ENCODE data around the gene BRF1.
"Not testable (repeated sequence)": the region's sequence is repeated elsewhere in the genome, so short reads cannot be mapped to it uniquely, and the experiment has no call there.

Gene BRF1

GRCh38 chr14:105337433-105337832 lies 36.6 kb upstream of the BRF1 start:
- Histone ChIP-seq H3K9ac (ENCODE audit: low read length) (no peak overlapping the region), H3K36me3 (ENCODE audit: control insufficient read depth, insufficient read depth, low read length) (no peaks in the 10 kb centered on the region), H3K27me3 (ENCODE audit: control insufficient read depth, insufficient read depth, low read length) (no peaks in the 10 kb centered on the region), H3K9me3 (ENCODE audit: control insufficient read depth, low read length) (no peaks in the 10 kb centered on the region), H3K4me1 (ENCODE audit: control insufficient read depth, insufficient read depth, low read length) (peaks cover 5% of the 10 kb centered on the region), H3K4me3 (ENCODE audit: low read length) (no peak overlapping the region)

- no peak overlapping the region for H3K4me3 ChIP-seq (ENCODE audit: low read length)
- H3K9me3 ChIP-seq (ENCODE audit: control insufficient read depth, low read length) = no peaks in the 10 kb centered on the region
- H3K27me3 ChIP-seq (ENCODE audit: control insufficient read depth, insufficient read depth, low read length) = no peaks in the 10 kb centered on the region
- H3K36me3 ChIP-seq (ENCODE audit: control insufficient read depth, insufficient read depth, low read length) = no peaks in the 10 kb centered on the region
- H3K9ac ChIP-seq (ENCODE audit: low read length) = no peak overlapping the region
- peaks cover 5% of the 10 kb centered on the region for H3K4me1 ChIP-seq (ENCODE audit: control insufficient read depth, insufficient read depth, low read length)
Measured at GRCh38 chr14:105336477-105337287, 35.9 kb upstream of the BRF1 start.

GRCh38 chr14:105335735-105336476 lies 35.1 kb upstream of the BRF1 start:
- H3K36me3 ChIP-seq (ENCODE audit: control insufficient read depth, insufficient read depth, low read length) = no peaks in the 10 kb centered on the region
- peaks cover 5% of the 10 kb centered on the region for H3K4me1 ChIP-seq (ENCODE audit: control insufficient read depth, insufficient read depth, low read length)
- H3K9ac ChIP-seq (ENCODE audit: low read length) = no peak overlapping the region
- no peak overlapping the region for H3K4me3 ChIP-seq (ENCODE audit: low read length)
- no peaks in the 10 kb centered on the region for H3K9me3 ChIP-seq (ENCODE audit: control insufficient read depth, low read length)
- no peaks in the 10 kb centered on the region for H3K27me3 ChIP-seq (ENCODE audit: control insufficient read depth, insufficient read depth, low read length)

GRCh38 chr14:105335231-105335542 lies 34.4 kb upstream of the BRF1 start:
- not testable (repeated sequence) for H3K27me3 ChIP-seq (ENCODE audit: control insufficient read depth, insufficient read depth, low read length); H3K36me3 ChIP-seq (ENCODE audit: control insufficient read depth, insufficient read depth, low read length); H3K9me3 ChIP-seq (ENCODE audit: control insufficient read depth, low read length); H3K4me3 ChIP-seq (ENCODE audit: low read length); H3K9ac ChIP-seq (ENCODE audit: low read length); H3K4me1 ChIP-seq (ENCODE audit: control insufficient read depth, insufficient read depth, low read length)

- no peaks in the 10 kb centered on the region for H3K9me3 ChIP-seq (ENCODE audit: control insufficient read depth, low read length)
- H3K9ac ChIP-seq (ENCODE audit: low read length) = no peak overlapping the region
- no peak overlapping the region for H3K4me3 ChIP-seq (ENCODE audit: low read length)
- peaks cover 13% of the 10 kb centered on the region for H3K4me1 ChIP-seq (ENCODE audit: control insufficient read depth, insufficient read depth, low read length)
- H3K36me3 ChIP-seq (ENCODE audit: control insufficient read depth, insufficient read depth, low read length) = no peaks in the 10 kb centered on the region
- no peaks in the 10 kb centered on the region for H3K27me3 ChIP-seq (ENCODE audit: control insufficient read depth, insufficient read depth, low read length)
Measured at GRCh38 chr14:105334383-105335230, 33.8 kb upstream of the BRF1 start.

- Histone ChIP-seq H3K36me3 (ENCODE audit: control insufficient read depth, insufficient read depth, low read length) (no peaks in the 10 kb centered on the region), H3K9me3 (ENCODE audit: control insufficient read depth, low read length) (no peaks in the 10 kb centered on the region), H3K27me3 (ENCODE audit: control insufficient read depth, insufficient read depth, low read length) (no peaks in the 10 kb centered on the region), H3K4me3 (ENCODE audit: low read length) (no peak overlapping the region), H3K9ac (ENCODE audit: low read length) (no peak overlapping the region), H3K4me1 (ENCODE audit: control insufficient read depth, insufficient read depth, low read length) (peaks cover 13% of the 10 kb centered on the region)
Measured at GRCh38 chr14:105333613-105334364, 33.0 kb upstream of the BRF1 start.

GRCh38 chr14:105333020-105333490 lies 32.3 kb upstream of the BRF1 start:
- Histone ChIP-seq H3K4me3 (ENCODE audit: low read length) (no peak overlapping the region), H3K27me3 (ENCODE audit: control insufficient read depth, insufficient read depth, low read length) (no peaks in the 10 kb centered on the region), H3K4me1 (ENCODE audit: control insufficient read depth, insufficient read depth, low read length) (peaks cover 13% of the 10 kb centered on the region), H3K36me3 (ENCODE audit: control insufficient read depth, insufficient read depth, low read length) (no peaks in the 10 kb centered on the region), H3K9ac (ENCODE audit: low read length) (no peak overlapping the region), H3K9me3 (ENCODE audit: control insufficient read depth, low read length) (no peaks in the 10 kb centered on the region)

- no peak overlapping the region for H3K4me3 ChIP-seq (ENCODE audit: low read length)
- H3K4me1 ChIP-seq (ENCODE audit: control insufficient read depth, insufficient read depth, low read length) = peaks cover 13% of the 10 kb centered on the region
- no peaks in the 10 kb centered on the region for H3K27me3 ChIP-seq (ENCODE audit: control insufficient read depth, insufficient read depth, low read length)
- H3K9ac ChIP-seq (ENCODE audit: low read length) = no peak overlapping the region
- H3K9me3 ChIP-seq (ENCODE audit: control insufficient read depth, low read length) = no peaks in the 10 kb centered on the region
- no peaks in the 10 kb centered on the region for H3K36me3 ChIP-seq (ENCODE audit: control insufficient read depth, insufficient read depth, low read length)
Measured at GRCh38 chr14:105332350-105332874, 31.6 kb upstream of the BRF1 start.

GRCh38 chr14:105331575-105332349 lies 31.0 kb upstream of the BRF1 start:
- H3K27me3 ChIP-seq (ENCODE audit: control insufficient read depth, insufficient read depth, low read length) = no peaks in the 10 kb centered on the region
- no peak overlapping the region for H3K9ac ChIP-seq (ENCODE audit: low read length)
- no peaks in the 10 kb centered on the region for H3K36me3 ChIP-seq (ENCODE audit: control insufficient read depth, insufficient read depth, low read length)
- H3K4me1 ChIP-seq (ENCODE audit: control insufficient read depth, insufficient read depth, low read length) = peaks cover 13% of the 10 kb centered on the region
- H3K9me3 ChIP-seq (ENCODE audit: control insufficient read depth, low read length) = no peaks in the 10 kb centered on the region
- H3K4me3 ChIP-seq (ENCODE audit: low read length) = no peak overlapping the region

- Histone ChIP-seq H3K27me3 (ENCODE audit: control insufficient read depth, insufficient read depth, low read length) (no peaks in the 10 kb centered on the region), H3K4me3 (ENCODE audit: low read length) (no peak overlapping the region), H3K4me1 (ENCODE audit: control insufficient read depth, insufficient read depth, low read length) (peaks cover 13% of the 10 kb centered on the region), H3K9me3 (ENCODE audit: control insufficient read depth, low read length) (no peaks in the 10 kb centered on the region), H3K36me3 (ENCODE audit: control insufficient read depth, insufficient read depth, low read length) (no peaks in the 10 kb centered on the region), H3K9ac (ENCODE audit: low read length) (no peak overlapping the region)
Measured at GRCh38 chr14:105330491-105330895, 29.7 kb upstream of the BRF1 start.

Data from mucosa of stomach (tissue), 1 donor.